NCI-H2196 treated with DMSO at 0.1 percent for 48 hours (cell line): Measurements from ENCODE around the gene CYB5A.

Experiments used
- DNase-seq: peaks from one replicate; lab custom pipeline; 2025; ENCODE audit not compliant: unreplicated experiment; lab: John Stamatoyannopoulos, UW

The CYB5A gene

DNA sequence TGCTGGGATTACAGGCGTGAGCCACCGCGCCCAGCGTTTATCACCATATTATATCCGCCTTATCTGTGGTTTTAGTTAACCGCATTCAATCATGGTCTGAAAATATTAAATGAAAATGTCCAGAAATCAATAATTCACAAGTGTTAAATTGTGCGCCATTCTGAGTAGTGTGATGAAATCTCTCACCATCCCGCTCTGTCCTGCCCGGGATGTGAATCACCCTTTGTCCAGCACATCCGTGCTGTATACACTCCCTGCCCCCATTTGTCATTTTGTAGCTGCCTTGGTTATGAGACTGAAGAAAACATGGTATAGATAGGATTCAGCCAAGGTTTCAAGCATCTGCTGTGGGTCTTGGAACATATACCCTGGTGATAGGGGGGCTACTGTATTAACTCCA, 72.7 kb downstream of the CYB5A start:
- no peak for DNase-seq

GRCh38 chr18:74217476-74218143, 74.2 kb downstream of the CYB5A start:
- no peak for DNase-seq

DNA sequence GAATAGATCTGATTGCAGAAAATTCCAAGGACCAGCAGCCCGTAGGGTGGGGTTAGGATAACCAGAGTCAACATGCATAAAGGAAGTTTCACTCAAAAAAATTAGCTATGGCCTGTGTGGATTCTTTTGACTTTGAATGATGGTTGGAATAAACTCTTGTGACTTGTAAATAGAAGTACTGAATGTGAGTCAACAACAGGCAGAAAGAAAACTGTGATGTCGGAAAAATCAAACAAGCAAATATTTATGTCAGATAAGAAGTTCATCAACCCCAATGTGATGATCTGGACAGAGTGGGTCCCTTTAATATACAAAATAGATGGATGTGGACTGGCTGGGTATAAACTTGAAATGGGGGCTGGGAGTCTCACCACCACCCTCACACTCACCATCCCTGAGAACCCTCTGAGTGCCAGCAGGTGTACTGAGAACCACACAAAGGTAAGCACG, 75.1 kb downstream of the CYB5A start:
- DNase-seq: no peak

- no peak for DNase-seq
Observed at GRCh38 chr18:74215863-74216262, 75.9 kb downstream of the CYB5A start.

GRCh38 chr18:74213429-74213828, 78.3 kb downstream of the CYB5A start:
- DNase-seq: no peak

- DNase-seq: no peak
Observed at GRCh38 chr18:74204526-74205152, 87.1 kb downstream of the CYB5A start.

DNA sequence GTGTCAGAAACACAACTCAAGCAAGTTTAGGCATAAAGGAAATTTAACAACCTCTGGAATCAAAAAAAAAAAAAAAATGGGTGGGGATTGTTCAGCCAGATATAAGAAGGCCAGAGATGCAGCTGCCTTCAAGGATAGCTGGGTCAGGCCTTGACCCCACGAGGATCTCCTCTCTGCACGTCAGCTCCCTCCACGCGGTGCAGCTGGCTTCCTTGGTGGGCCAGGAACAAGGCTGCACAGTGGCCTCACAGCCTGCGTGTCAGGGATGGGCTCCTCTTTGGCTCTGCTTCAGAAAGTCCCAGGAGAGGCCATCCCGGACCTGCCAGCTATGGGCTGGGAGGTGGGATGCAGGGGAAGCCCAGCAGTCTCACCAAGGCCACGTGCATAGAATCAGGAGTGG, 88.0 kb downstream of the CYB5A start:
- DNase-seq: no peak
